Ishikawa (cell line): ENCODE results near the gene LRIG2.

Experiments
- CEBPB ChIP-seq: IDR thresholded peaks from 2 replicates; pipeline ENCODE4 v1.6.1; 2012
- CREB1 ChIP-seq: IDR thresholded peaks from 2 replicates; pipeline ENCODE4 v1.6.1; 2012; ENCODE audit warnings: low read depth
- EGR1 ChIP-seq: IDR thresholded peaks from 2 replicates; pipeline ENCODE4 v1.6.1; 2012
- EP300 ChIP-seq: IDR thresholded peaks from 2 replicates; pipeline ENCODE4 v1.6.1; 2012; ENCODE audit warnings: borderline replicate concordance
- FOXM1 ChIP-seq: IDR thresholded peaks from 2 replicates; pipeline ENCODE4 v1.6.1; 2012; ENCODE audit warnings: low read depth, borderline replicate concordance
- NFIC ChIP-seq: IDR thresholded peaks from 2 replicates; pipeline ENCODE4 v1.6.1; 2012
- RAD21 ChIP-seq: IDR thresholded peaks from 2 replicates; pipeline ENCODE4 v1.6.1; 2012; ENCODE audit warnings: low read depth
- REST ChIP-seq: IDR thresholded peaks from 2 replicates; pipeline ENCODE4 v1.6.1; 2012; ENCODE audit warnings: low read depth, mild to moderate bottlenecking
- TAF1 ChIP-seq: IDR thresholded peaks from 2 replicates; pipeline ENCODE4 v1.6.1; 2012; ENCODE audit warnings: low read depth, mild to moderate bottlenecking
- TCF12 ChIP-seq: IDR thresholded peaks from 2 replicates; pipeline ENCODE4 v1.6.1; 2012; ENCODE audit warnings: low read depth
- TEAD4 ChIP-seq: IDR thresholded peaks from 2 replicates; pipeline ENCODE4 v1.6.1; 2012
- USF1 ChIP-seq: IDR thresholded peaks from 2 replicates; pipeline ENCODE4 v1.6.1; 2012
- YY1 ChIP-seq: IDR thresholded peaks from 2 replicates; pipeline ENCODE4 v1.6.1; 2012; ENCODE audit warnings: low read depth
- ZBTB7A ChIP-seq: IDR thresholded peaks from 2 replicates; pipeline ENCODE4 v1.6.1; 2012; ENCODE audit warnings: low read depth
- TF ChIP-seq, protein P1 (sequence below): IDR thresholded peaks from 2 replicates; pipeline ENCODE4 v1.6.1; 2012

LRIG2 gene

DNA sequence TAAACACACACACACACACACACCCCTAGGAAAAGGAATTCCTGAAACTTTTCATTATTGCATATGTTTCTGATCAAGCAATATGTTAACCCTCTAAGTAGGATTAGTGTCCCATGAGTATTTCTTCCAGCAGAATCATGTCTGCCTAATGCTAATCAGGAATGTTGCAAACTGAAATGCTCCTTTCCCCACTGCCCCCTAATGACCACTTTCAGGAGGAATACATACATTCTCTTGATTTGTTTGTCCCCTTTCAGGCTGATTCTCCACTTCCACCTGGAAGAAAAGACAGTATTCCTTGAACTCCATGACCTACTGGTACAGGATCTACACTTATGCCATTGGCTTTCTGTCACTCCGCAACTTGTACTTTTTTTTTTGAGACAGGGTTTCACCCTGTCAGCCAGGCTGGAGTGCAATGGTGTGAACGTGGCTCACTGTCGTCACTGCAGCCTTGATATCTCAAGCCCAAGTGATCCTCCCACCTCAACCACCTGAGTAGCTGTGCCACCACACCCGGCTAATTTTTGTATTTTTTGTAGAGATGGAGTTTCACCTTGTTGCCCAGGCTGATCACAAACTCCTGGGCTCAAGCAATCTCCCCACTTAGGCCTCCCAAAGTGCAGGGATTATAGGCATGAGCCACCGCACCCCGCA, 56.7 kb downstream of the LRIG2 start:
- TF ChIP-seq USF1 (no peak), EGR1 (no peak), TAF1 (no peak), ZBTB7A (no peak), RAD21 (no peak), EP300 (no peak), NFIC (no peak), TEAD4 (no peak)
- TF ChIP-seq, protein P1, sequence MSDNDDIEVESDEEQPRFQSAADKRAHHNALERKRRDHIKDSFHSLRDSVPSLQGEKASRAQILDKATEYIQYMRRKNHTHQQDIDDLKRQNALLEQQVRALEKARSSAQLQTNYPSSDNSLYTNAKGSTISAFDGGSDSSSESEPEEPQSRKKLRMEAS = no peak

DNA sequence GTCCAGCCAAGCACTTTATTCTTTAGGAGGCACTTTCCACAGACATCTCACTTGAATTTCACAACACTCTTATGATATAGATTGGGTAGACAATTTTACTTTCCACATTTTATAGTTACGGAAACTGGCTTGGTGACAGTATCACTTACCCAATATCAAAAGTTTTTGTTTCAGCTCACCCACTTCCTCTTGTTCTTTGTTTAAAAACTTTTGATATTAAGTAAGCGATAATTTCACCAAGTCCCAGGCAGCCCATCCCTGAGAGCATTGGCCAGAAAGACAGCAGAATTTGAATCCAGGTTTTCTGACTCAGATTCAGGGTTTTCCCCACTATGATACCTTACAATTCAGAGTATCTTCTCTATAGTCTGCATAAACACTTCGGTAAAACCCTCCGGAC, 60.0 kb downstream of the LRIG2 start:
- TF ChIP-seq NFIC = no peak
- no peak for TF ChIP-seq REST
- no peak for TF ChIP-seq CEBPB
- no peak for TF ChIP-seq FOXM1
- TF ChIP-seq CREB1 = no peak
- TF ChIP-seq TEAD4 = no peak
- no peak for TF ChIP-seq EP300
- TF ChIP-seq, protein P1 = no peak

- TF ChIP-seq, protein P1 = no peak
- TF ChIP-seq CREB1 (no peak), FOXM1 (no peak), CEBPB (no peak), EGR1 (no peak), NFIC (no peak), RAD21 (no peak), TAF1 (no peak), EP300 (no peak), YY1 (no peak), REST (no peak), ZBTB7A (no peak), USF1 (no peak)
These were observed 60.8 kb downstream of the LRIG2 start for GRCh38 chr1:113133759-113134158.

- TF ChIP-seq NFIC = no peak
- no peak for TF ChIP-seq TCF12
- TF ChIP-seq YY1 = no peak
- no peak for TF ChIP-seq CEBPB
- TF ChIP-seq USF1 = no peak
- TF ChIP-seq TAF1 = no peak
- no peak for TF ChIP-seq EP300
- TF ChIP-seq TEAD4 = no peak
- TF ChIP-seq, protein P1 = no peak
- no peak for TF ChIP-seq RAD21
- no peak for TF ChIP-seq FOXM1
- no peak for TF ChIP-seq EGR1
These were observed 62.5 kb downstream of the LRIG2 start for GRCh38 chr1:113135460-113135859.

- no peak for TF ChIP-seq YY1
- no peak for TF ChIP-seq EGR1
- TF ChIP-seq REST = no peak
- TF ChIP-seq CEBPB = no peak
- TF ChIP-seq EP300 = no peak
- no peak for TF ChIP-seq USF1
- no peak for TF ChIP-seq NFIC
- TF ChIP-seq RAD21 = no peak
- no peak for TF ChIP-seq TCF12
- TF ChIP-seq FOXM1 = no peak
- TF ChIP-seq ZBTB7A = no peak
- TF ChIP-seq TEAD4 = no peak
- TF ChIP-seq CREB1 = no peak
- no peak for TF ChIP-seq TAF1
These were observed 63.5 kb downstream of the LRIG2 start for GRCh38 chr1:113136476-113136875.
